ENCODE results near the gene ARHGEF7. TPM values are rescaled to one million over a fixed set of nuclear protein-coding genes. Genes with fewer than 3 reads are reported as not detected.

The ARHGEF7 gene
- total RNA-seq, 1 donor from 2014 or later, result 64.6 TPM

GRCh38 chr13:111122631-111123030 is 7.5 kb downstream of the ARHGEF7 start:
- DNase-seq (ENCODE audit: low spot score), result no peak
- no peaks in the 10 kb centered on the region for H3K9me3 ChIP-seq (ENCODE audit: low read depth)
- H3K4me2 ChIP-seq, result no peak overlapping the region
- no peaks in the 10 kb centered on the region for H3K36me3 ChIP-seq
- H3K27ac ChIP-seq, result no peak overlapping the region
- Mint-ChIP-seq H3K27me3 (ENCODE audit: insufficient read depth, low read depth) (peaks cover 4% of the 10 kb centered on the region), H3K4me3 (no peak overlapping the region), H3K9me3 (no peaks in the 10 kb centered on the region), H3K36me3 (no peaks in the 10 kb centered on the region), H3K4me1 (peaks cover 4% of the 10 kb centered on the region), H3K27ac (no peak overlapping the region)
- no peak overlapping the region for H3K4me3 ChIP-seq
- H4K20me1 ChIP-seq (ENCODE audit: low read depth), result no peaks in the 10 kb centered on the region
- H3K9ac ChIP-seq, result no peak overlapping the region
- no peak overlapping the region for H2AFZ ChIP-seq (replicated peaks)
- peaks cover 4% of the 10 kb centered on the region for H3K27me3 ChIP-seq
- no peaks in the 10 kb centered on the region for H3K79me2 ChIP-seq (ENCODE audit: low read depth)
- no peaks in the 10 kb centered on the region for H3K4me1 ChIP-seq
- TF ChIP-seq EZH2 (IDR thresholded peaks at IDR 0.05) (no peak), EZH2phosphoT487 (IDR thresholded peaks at IDR 0.05) (no peak)
- TF ChIP-seq, protein P1, sequence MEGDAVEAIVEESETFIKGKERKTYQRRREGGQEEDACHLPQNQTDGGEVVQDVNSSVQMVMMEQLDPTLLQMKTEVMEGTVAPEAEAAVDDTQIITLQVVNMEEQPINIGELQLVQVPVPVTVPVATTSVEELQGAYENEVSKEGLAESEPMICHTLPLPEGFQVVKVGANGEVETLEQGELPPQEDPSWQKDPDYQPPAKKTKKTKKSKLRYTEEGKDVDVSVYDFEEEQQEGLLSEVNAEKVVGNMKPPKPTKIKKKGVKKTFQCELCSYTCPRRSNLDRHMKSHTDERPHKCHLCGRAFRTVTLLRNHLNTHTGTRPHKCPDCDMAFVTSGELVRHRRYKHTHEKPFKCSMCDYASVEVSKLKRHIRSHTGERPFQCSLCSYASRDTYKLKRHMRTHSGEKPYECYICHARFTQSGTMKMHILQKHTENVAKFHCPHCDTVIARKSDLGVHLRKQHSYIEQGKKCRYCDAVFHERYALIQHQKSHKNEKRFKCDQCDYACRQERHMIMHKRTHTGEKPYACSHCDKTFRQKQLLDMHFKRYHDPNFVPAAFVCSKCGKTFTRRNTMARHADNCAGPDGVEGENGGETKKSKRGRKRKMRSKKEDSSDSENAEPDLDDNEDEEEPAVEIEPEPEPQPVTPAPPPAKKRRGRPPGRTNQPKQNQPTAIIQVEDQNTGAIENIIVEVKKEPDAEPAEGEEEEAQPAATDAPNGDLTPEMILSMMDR (IDR thresholded peaks at IDR 0.05), result no peak
- peaks cover 4% of the 10 kb centered on the region for H3F3A ChIP-seq (ENCODE audit: low read depth)

DNA sequence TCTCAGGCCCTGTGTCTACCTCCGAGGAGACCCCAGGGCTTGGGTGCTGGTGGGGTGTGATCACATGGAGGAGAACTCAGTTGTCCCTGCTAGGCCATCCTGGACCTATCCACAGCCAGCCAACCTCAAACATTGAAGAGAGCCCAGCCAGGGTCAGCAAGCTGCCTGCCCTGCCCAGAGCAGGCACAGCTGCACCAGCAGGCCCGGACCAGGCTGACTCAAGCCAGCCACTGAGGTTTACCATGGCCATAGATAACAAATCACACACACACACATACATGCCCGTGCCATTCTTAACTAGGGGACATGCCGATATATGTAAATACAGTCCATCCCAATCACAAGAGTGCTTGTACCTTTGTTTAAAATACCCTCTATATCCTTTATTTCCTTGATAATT is 8.1 kb downstream of the ARHGEF7 start:
- H3K4me1 Mint-ChIP-seq, result peaks cover 2% of the 10 kb centered on the region

DNA sequence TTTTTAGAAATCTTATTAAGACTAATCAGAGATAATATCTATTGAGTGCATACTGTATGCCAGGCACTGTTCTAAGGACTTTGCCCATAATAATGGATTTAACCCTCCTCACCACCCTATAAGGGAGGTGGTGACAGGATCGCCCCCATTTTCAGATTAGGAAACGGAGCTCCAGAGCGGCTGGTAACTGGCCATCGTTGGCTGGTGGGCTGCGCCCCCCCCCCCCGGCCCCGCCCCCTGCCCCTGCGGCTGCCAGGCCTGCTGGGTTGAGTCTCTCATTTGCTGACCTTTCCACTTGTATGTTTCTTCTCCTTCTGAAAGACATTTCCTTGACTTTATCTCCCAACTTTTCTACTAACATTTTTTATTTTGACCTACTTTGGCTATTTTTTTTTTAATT is 8.5 kb downstream of the ARHGEF7 start:
- Histone ChIP-seq H3K79me2 (ENCODE audit: low read depth) (no peaks in the 10 kb centered on the region), H3K36me3 (no peaks in the 10 kb centered on the region), H3F3A (ENCODE audit: low read depth) (no peaks in the 10 kb centered on the region), H3K4me3 (no peak overlapping the region), H3K4me1 (no peaks in the 10 kb centered on the region), H3K9ac (no peak overlapping the region), H3K4me2 (no peak overlapping the region), H2AFZ (replicated peaks) (no peak overlapping the region), H3K27me3 (no peaks in the 10 kb centered on the region), H4K20me1 (ENCODE audit: low read depth) (no peaks in the 10 kb centered on the region), H3K9me3 (ENCODE audit: low read depth) (no peaks in the 10 kb centered on the region), H3K27ac (no peak overlapping the region)
- Mint-ChIP-seq H3K9me3 (no peaks in the 10 kb centered on the region), H3K27me3 (ENCODE audit: insufficient read depth, low read depth) (peaks cover 4% of the 10 kb centered on the region), H3K36me3 (no peaks in the 10 kb centered on the region), H3K4me3 (no peak overlapping the region), H3K4me1 (peaks cover 2% of the 10 kb centered on the region), H3K27ac (no peak overlapping the region)
- DNase-seq (ENCODE audit: low spot score), result no peak
- TF ChIP-seq EZH2 (IDR thresholded peaks at IDR 0.05) (no peak), EZH2phosphoT487 (IDR thresholded peaks at IDR 0.05) (no peak)
- TF ChIP-seq, protein P1 (IDR thresholded peaks at IDR 0.05), result no peak

More for the DNA sequence above, 8.1 kb downstream of the ARHGEF7 start:
- no peak overlapping the region for H3K4me2 ChIP-seq
- DNase-seq (ENCODE audit: low spot score), result no peak
- TF ChIP-seq EZH2phosphoT487 (IDR thresholded peaks at IDR 0.05) (no peak), EZH2 (IDR thresholded peaks at IDR 0.05) (no peak)
- TF ChIP-seq, protein P1 (IDR thresholded peaks at IDR 0.05), result no peak
- no peaks in the 10 kb centered on the region for H3K4me1 ChIP-seq
- H3K27ac Mint-ChIP-seq, result no peak overlapping the region
- no peak overlapping the region for H3K27ac ChIP-seq
- no peaks in the 10 kb centered on the region for H3K9me3 ChIP-seq (ENCODE audit: low read depth)
- H3K4me3 Mint-ChIP-seq, result no peak overlapping the region
- H3K9me3 Mint-ChIP-seq, result no peaks in the 10 kb centered on the region
- no peak overlapping the region for H2AFZ ChIP-seq (replicated peaks)
- no peaks in the 10 kb centered on the region for H3K36me3 Mint-ChIP-seq
- no peak overlapping the region for H3K9ac ChIP-seq
- H3K36me3 ChIP-seq, result no peaks in the 10 kb centered on the region
- no peak overlapping the region for H3K4me3 ChIP-seq
- no peaks in the 10 kb centered on the region for H4K20me1 ChIP-seq (ENCODE audit: low read depth)
- no peaks in the 10 kb centered on the region for H3K27me3 ChIP-seq
- H3K79me2 ChIP-seq (ENCODE audit: low read depth), result no peaks in the 10 kb centered on the region
- H3F3A ChIP-seq (ENCODE audit: low read depth), result no peaks in the 10 kb centered on the region
- H3K27me3 Mint-ChIP-seq (ENCODE audit: insufficient read depth, low read depth), result peaks cover 4% of the 10 kb centered on the region

Data from neural progenitor cell (in vitro differentiated cells).